Measurements from ENCODE around the gene DUSP6. TPM values are rescaled to one million over a fixed set of nuclear protein-coding genes. Genes with fewer than 3 reads are reported as not detected.

DUSP6 gene
- total and polyA plus RNA-seq, 5 donors from 2014 or later = 8.8 to 27.1 (median 14.1) TPM

GRCh38 chr12:89327486-89328094 lies 24.7 kb downstream of the DUSP6 start:
- ATAC-seq (ENCODE audit: low read depth in 2 of 2) (no peak), DNase-seq (no peak)
- Histone ChIP-seq H3K27ac (ENCODE audit: insufficient read depth, low read length, poor library complexity, severe bottlenecking) (no peak overlapping the region), H3K27me3 (ENCODE audit: control insufficient read depth, insufficient read depth, low read length) (no peaks in the 10 kb centered on the region), H3K36me3 (ENCODE audit: control insufficient read depth, insufficient read depth, low read length) (no peaks in the 10 kb centered on the region), H3K9me3 (ENCODE audit: control insufficient read depth in 2 of 2, low read length in 2 of 2) (peaks cover 12 to 16% of the 10 kb centered on the region in 2 experiments), H3K4me3 (ENCODE audit: low read depth, low read length) (no peak overlapping the region), H3K4me1 (ENCODE audit: control insufficient read depth, insufficient read depth, low read length, poor library complexity, severe bottlenecking) (no peaks in the 10 kb centered on the region)
- Mint-ChIP-seq H3K4me1 (no peaks in the 10 kb centered on the region), H3K4me3 (no peak overlapping the region), H3K27ac (no peak overlapping the region), H3K36me3 (peaks cover 3% of the 10 kb centered on the region), H3K27me3 (no peaks in the 10 kb centered on the region), H3K9me3 (peaks cover 0 to 10% (median 7%) of the 10 kb centered on the region in 7 donors)

GRCh38 chr12:89326239-89327040 lies 25.9 kb downstream of the DUSP6 start:
- H3K36me3 ChIP-seq (ENCODE audit: control insufficient read depth, insufficient read depth, low read length) = no peaks in the 10 kb centered on the region
- H3K4me1 Mint-ChIP-seq = no peaks in the 10 kb centered on the region
- no peaks in the 10 kb centered on the region for H3K27me3 ChIP-seq (ENCODE audit: control insufficient read depth, insufficient read depth, low read length)
- no peaks in the 10 kb centered on the region for H3K27me3 Mint-ChIP-seq
- ATAC-seq (ENCODE audit: low read depth in 2 of 2) = no peak
- no peak overlapping the region for H3K4me3 Mint-ChIP-seq
- no peak overlapping the region for H3K4me3 ChIP-seq (ENCODE audit: low read depth, low read length)
- no peak overlapping the region for H3K27ac ChIP-seq (ENCODE audit: insufficient read depth, low read length, poor library complexity, severe bottlenecking)
- H3K36me3 Mint-ChIP-seq = peaks cover 3% of the 10 kb centered on the region
- peaks cover 0 to 10% (median 7%) of the 10 kb centered on the region in 7 donors for H3K9me3 Mint-ChIP-seq
- no peak overlapping the region for H3K27ac Mint-ChIP-seq
- no peak for DNase-seq
- H3K9me3 ChIP-seq (ENCODE audit: control insufficient read depth in 2 of 2, low read length in 2 of 2) = peaks cover 12 to 14% of the 10 kb centered on the region in 2 experiments
- H3K4me1 ChIP-seq (ENCODE audit: control insufficient read depth, insufficient read depth, low read length, poor library complexity, severe bottlenecking) = no peaks in the 10 kb centered on the region

GRCh38 chr12:89325495-89325894 lies 26.8 kb downstream of the DUSP6 start:
- Histone ChIP-seq H3K27me3 (ENCODE audit: control insufficient read depth, insufficient read depth, low read length) (no peaks in the 10 kb centered on the region), H3K4me1 (ENCODE audit: control insufficient read depth, insufficient read depth, low read length, poor library complexity, severe bottlenecking) (no peaks in the 10 kb centered on the region), H3K27ac (ENCODE audit: insufficient read depth, low read length, poor library complexity, severe bottlenecking) (no peak overlapping the region), H3K9me3 (ENCODE audit: control insufficient read depth in 2 of 2, low read length in 2 of 2) (peaks cover 4 to 5% of the 10 kb centered on the region in 2 experiments), H3K36me3 (ENCODE audit: control insufficient read depth, insufficient read depth, low read length) (no peaks in the 10 kb centered on the region), H3K4me3 (ENCODE audit: low read depth, low read length) (no peak overlapping the region)
- H3K36me3 Mint-ChIP-seq = peaks cover under 1% of the 10 kb centered on the region
- H3K27ac Mint-ChIP-seq = no peak overlapping the region
- H3K4me1 Mint-ChIP-seq = no peaks in the 10 kb centered on the region
- no peaks in the 10 kb centered on the region for H3K27me3 Mint-ChIP-seq
- peaks cover 0 to 2% (median 1%) of the 10 kb centered on the region in 7 donors for H3K9me3 Mint-ChIP-seq
- ATAC-seq (ENCODE audit: low read depth in 2 of 2) = no peak
- DNase-seq = no peak
- H3K4me3 Mint-ChIP-seq = no peak overlapping the region

GRCh38 chr12:89324437-89324836 lies 27.9 kb downstream of the DUSP6 start:
- no peaks in the 10 kb centered on the region for H3K36me3 Mint-ChIP-seq
- no peaks in the 10 kb centered on the region for H3K4me1 ChIP-seq (ENCODE audit: control insufficient read depth, insufficient read depth, low read length, poor library complexity, severe bottlenecking)
- no peak overlapping the region for H3K4me3 ChIP-seq (ENCODE audit: low read depth, low read length)
- no peak overlapping the region for H3K27ac Mint-ChIP-seq
- H3K27ac ChIP-seq (ENCODE audit: insufficient read depth, low read length, poor library complexity, severe bottlenecking) = no peak overlapping the region
- H3K4me1 Mint-ChIP-seq = no peaks in the 10 kb centered on the region
- no peak overlapping the region for H3K4me3 Mint-ChIP-seq
- H3K36me3 ChIP-seq (ENCODE audit: control insufficient read depth, insufficient read depth, low read length) = no peaks in the 10 kb centered on the region
- no peak for ATAC-seq (ENCODE audit: low read depth in 2 of 2)
- H3K27me3 ChIP-seq (ENCODE audit: control insufficient read depth, insufficient read depth, low read length) = no peaks in the 10 kb centered on the region
- H3K9me3 Mint-ChIP-seq = peaks cover 0 to 1% (median 0%) of the 10 kb centered on the region in 7 donors
- no peaks in the 10 kb centered on the region for H3K9me3 ChIP-seq (ENCODE audit: control insufficient read depth in 2 of 2, low read length in 2 of 2)
- no peaks in the 10 kb centered on the region for H3K27me3 Mint-ChIP-seq
- no peak for DNase-seq

- H3K4me3 ChIP-seq (ENCODE audit: low read depth, low read length) = no peak overlapping the region
These were observed 28.6 kb downstream of the DUSP6 start for GRCh38 chr12:89323568-89324218.

GRCh38 chr12:89320735-89321134 lies 31.6 kb downstream of the DUSP6 start:
- Histone ChIP-seq H3K27me3 (ENCODE audit: control insufficient read depth, insufficient read depth, low read length) (no peaks in the 10 kb centered on the region), H3K9me3 (ENCODE audit: control insufficient read depth in 2 of 2, low read length in 2 of 2) (no peaks in the 10 kb centered on the region), H3K4me1 (ENCODE audit: control insufficient read depth, insufficient read depth, low read length, poor library complexity, severe bottlenecking) (no peaks in the 10 kb centered on the region), H3K4me3 (ENCODE audit: low read depth, low read length) (no peak overlapping the region), H3K27ac (ENCODE audit: insufficient read depth, low read length, poor library complexity, severe bottlenecking) (no peak overlapping the region), H3K36me3 (ENCODE audit: control insufficient read depth, insufficient read depth, low read length) (no peaks in the 10 kb centered on the region)
- ATAC-seq (ENCODE audit: low read depth in 2 of 2) (no peak), DNase-seq (no peak)
- Mint-ChIP-seq H3K36me3 (no peaks in the 10 kb centered on the region), H3K27ac (no peak overlapping the region), H3K9me3 (no peaks in the 10 kb centered on the region), H3K4me3 (no peak overlapping the region), H3K4me1 (peaks cover 0 to 4% (median 2%) of the 10 kb centered on the region in 4 donors), H3K27me3 (peaks cover 4% of the 10 kb centered on the region)

More at GRCh38 chr12:89323568-89324218, 28.6 kb downstream of the DUSP6 start:
- Mint-ChIP-seq H3K27ac (no peak overlapping the region), H3K4me3 (no peak overlapping the region), H3K27me3 (no peaks in the 10 kb centered on the region), H3K9me3 (peaks cover 0 to 1% (median 0%) of the 10 kb centered on the region in 7 donors), H3K4me1 (no peaks in the 10 kb centered on the region), H3K36me3 (no peaks in the 10 kb centered on the region)
- DNase-seq (no peak), ATAC-seq (ENCODE audit: low read depth in 2 of 2) (no peak)
- no peak overlapping the region for H3K27ac ChIP-seq (ENCODE audit: insufficient read depth, low read length, poor library complexity, severe bottlenecking)
- no peaks in the 10 kb centered on the region for H3K4me1 ChIP-seq (ENCODE audit: control insufficient read depth, insufficient read depth, low read length, poor library complexity, severe bottlenecking)
- H3K27me3 ChIP-seq (ENCODE audit: control insufficient read depth, insufficient read depth, low read length) = no peaks in the 10 kb centered on the region
- H3K36me3 ChIP-seq (ENCODE audit: control insufficient read depth, insufficient read depth, low read length) = no peaks in the 10 kb centered on the region
- no peaks in the 10 kb centered on the region for H3K9me3 ChIP-seq (ENCODE audit: control insufficient read depth in 2 of 2, low read length in 2 of 2)

GRCh38 chr12:89319606-89320005 lies 32.7 kb downstream of the DUSP6 start:
- Mint-ChIP-seq H3K27me3 (peaks cover 4% of the 10 kb centered on the region), H3K9me3 (no peaks in the 10 kb centered on the region), H3K36me3 (no peaks in the 10 kb centered on the region), H3K4me1 (peaks cover 0 to 4% (median 2%) of the 10 kb centered on the region in 4 donors), H3K4me3 (no peak overlapping the region), H3K27ac (no peak overlapping the region)
- no peak for ATAC-seq (ENCODE audit: low read depth in 2 of 2)
- H3K27me3 ChIP-seq (ENCODE audit: control insufficient read depth, insufficient read depth, low read length) = no peaks in the 10 kb centered on the region
- no peak overlapping the region for H3K4me3 ChIP-seq (ENCODE audit: low read depth, low read length)
- no peak for DNase-seq
- H3K9me3 ChIP-seq (ENCODE audit: control insufficient read depth in 2 of 2, low read length in 2 of 2) = no peaks in the 10 kb centered on the region
- H3K4me1 ChIP-seq (ENCODE audit: control insufficient read depth, insufficient read depth, low read length, poor library complexity, severe bottlenecking) = no peaks in the 10 kb centered on the region
- no peaks in the 10 kb centered on the region for H3K36me3 ChIP-seq (ENCODE audit: control insufficient read depth, insufficient read depth, low read length)
- H3K27ac ChIP-seq (ENCODE audit: insufficient read depth, low read length, poor library complexity, severe bottlenecking) = no peak overlapping the region

Data from CD4-positive, CD25-positive, alpha-beta regulatory T cell (primary cell).